ENCODE data around the gene ZNF506.

Gene ZNF506

DNA sequence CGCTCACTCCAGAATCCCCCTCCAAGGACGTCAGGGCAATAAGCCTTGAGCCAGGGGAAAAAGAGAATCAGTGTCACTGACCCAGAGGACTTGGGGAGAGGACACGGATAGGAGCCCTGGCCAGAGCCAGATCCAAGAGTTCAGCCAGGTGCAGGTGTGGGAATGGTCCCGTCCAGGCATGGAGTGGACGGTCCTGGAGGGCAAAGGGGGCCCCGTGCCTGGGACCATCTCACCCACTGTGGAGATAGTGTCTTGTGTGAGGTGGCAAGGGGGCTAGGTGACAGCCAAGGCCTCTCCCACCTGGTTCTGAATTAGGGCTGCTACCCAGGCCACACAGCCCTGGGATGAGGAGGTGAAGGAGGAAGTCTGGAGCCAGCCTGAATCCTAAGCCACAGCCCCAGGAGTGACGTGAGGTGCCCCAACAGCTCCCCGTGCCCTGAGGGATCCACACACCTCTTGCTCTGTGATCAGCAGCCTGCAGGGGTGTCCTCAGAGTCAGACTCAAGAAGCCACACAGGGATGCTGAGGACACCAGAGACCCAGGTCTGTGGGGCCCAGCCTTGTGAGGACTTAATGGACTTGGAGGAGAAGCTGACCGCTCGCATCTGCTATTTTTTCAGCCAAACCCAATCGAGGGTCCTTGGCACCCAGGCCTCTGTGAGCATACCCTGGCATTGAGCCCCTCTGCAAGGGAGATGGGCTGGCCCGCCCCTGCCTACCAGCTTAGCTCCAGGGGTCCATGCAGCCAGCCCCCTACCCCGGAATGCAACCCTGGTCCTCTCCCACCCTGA is 72.2 kb downstream of the ZNF506 start:
- no peak for TF ChIP-seq CTCF (conservative IDR thresholded peaks at IDR 0.05; ENCODE audit: low read depth, low read length)
- Histone ChIP-seq H4K20me1 (ENCODE audit: insufficient read depth) (no peaks in the 10 kb centered on the region), H3K4me3 (IDR thresholded peaks at IDR 0.05; ENCODE audit: insufficient read depth, low read depth, low read length) (no peak overlapping the region), H3K4me1 (ENCODE audit: low read depth, poor library complexity, severe bottlenecking) (no peaks in the 10 kb centered on the region), H2AFZ (ENCODE audit: low read depth) (no peak overlapping the region), H3K9ac (no peak overlapping the region), H3K79me2 (ENCODE audit: insufficient read depth, low read depth) (no peaks in the 10 kb centered on the region), H3K27me3 (ENCODE audit: insufficient read depth, low read depth) (no peaks in the 10 kb centered on the region), H3K4me2 (no peak overlapping the region), H3K27ac (no peak overlapping the region), H3K36me3 (ENCODE audit: insufficient read depth) (no peaks in the 10 kb centered on the region)

DNA sequence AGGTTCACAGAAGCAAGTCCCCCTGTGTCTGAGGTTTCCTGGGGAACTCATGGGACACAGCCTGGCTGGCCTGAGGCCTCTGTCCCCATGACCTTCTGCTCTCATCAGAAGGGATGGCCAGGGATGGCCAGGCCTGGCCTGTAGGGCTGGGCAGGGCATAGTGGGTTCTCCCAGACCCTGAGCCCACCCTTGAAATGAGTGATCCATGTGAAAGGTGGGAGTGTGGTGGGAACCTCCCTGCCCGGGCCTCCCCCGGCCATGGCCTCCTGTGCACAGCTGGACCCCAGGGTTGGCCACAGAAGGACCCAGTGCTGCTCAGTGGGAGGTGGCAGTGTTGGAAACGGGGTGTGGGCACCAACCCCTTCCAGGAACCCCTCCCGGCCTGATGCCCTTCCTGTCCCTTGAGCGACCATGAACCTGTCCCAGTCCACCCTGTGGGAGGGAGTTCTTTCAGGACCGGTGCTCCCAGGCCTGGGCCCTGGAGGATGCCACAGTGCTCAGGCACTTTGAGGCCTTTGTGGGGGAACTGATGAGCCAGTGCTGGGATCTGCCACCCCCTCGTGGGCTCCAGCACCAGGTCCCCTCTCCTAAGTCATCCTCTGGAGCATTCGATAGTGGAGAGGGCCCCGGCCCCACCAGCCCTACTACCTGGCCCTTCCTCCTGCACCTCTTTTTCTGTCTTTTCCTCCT is 73.2 kb downstream of the ZNF506 start:
- no peak for TF ChIP-seq CTCF (conservative IDR thresholded peaks at IDR 0.05; ENCODE audit: low read depth, low read length)
- no peak overlapping the region for H3K27ac ChIP-seq
- no peak overlapping the region for H3K4me3 ChIP-seq (IDR thresholded peaks at IDR 0.05; ENCODE audit: insufficient read depth, low read depth, low read length)
- H3K27me3 ChIP-seq (ENCODE audit: insufficient read depth, low read depth), result no peaks in the 10 kb centered on the region
- no peak overlapping the region for H3K4me2 ChIP-seq
- no peaks in the 10 kb centered on the region for H4K20me1 ChIP-seq (ENCODE audit: insufficient read depth)
- no peak overlapping the region for H3K9ac ChIP-seq
- no peaks in the 10 kb centered on the region for H3K79me2 ChIP-seq (ENCODE audit: insufficient read depth, low read depth)
- no peak overlapping the region for H2AFZ ChIP-seq (ENCODE audit: low read depth)
- no peaks in the 10 kb centered on the region for H3K4me1 ChIP-seq (ENCODE audit: low read depth, poor library complexity, severe bottlenecking)
- no peaks in the 10 kb centered on the region for H3K36me3 ChIP-seq (ENCODE audit: insufficient read depth)

DNA sequence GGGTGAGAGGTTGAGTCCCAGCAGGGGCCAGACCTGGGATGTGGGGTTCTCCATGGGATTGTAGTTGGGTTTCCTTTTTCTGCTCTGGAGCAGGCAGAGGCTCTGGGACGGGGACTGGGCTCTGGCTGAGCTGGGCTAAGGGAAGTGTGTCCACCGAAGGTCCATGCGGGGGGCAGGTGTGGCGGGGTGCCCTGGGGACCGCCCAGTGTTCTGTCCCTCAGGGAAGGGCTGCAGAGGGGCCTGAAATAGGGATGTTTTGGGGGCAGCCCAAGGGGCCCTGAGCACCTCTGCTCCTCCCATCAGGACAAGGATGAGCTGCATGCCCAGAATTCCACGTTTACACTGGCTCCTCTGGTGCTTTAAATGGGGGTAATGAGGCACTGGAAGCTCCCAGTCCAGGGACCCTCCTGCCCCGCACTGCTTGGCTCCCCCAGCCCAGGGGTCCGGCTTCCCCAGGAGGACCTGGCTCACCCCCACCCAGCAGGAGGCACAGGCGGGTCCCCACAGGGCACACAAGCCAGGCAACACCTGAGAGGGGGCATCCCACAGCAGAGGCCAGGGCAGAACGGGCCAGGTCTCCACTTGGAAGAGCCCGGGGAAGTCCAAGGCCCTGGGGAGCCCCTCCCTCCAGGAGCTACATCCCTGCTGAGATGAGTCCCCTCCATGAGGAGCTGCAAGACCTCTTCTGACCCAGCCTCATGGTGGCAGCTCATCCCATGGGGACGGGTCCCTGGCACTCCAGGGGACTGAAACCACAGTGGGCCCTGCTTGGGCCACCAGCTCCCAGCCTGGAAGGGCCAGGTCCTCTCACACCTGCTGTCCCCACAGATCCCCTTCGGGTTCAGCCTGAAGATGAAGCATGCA is 74.0 kb downstream of the ZNF506 start:
- no peak for TF ChIP-seq CTCF (conservative IDR thresholded peaks at IDR 0.05; ENCODE audit: low read depth, low read length)
- H3K4me2 ChIP-seq, result no peak overlapping the region
- no peak overlapping the region for H3K9ac ChIP-seq
- H4K20me1 ChIP-seq (ENCODE audit: insufficient read depth), result no peaks in the 10 kb centered on the region
- H2AFZ ChIP-seq (ENCODE audit: low read depth), result no peak overlapping the region
- H3K27ac ChIP-seq, result no peak overlapping the region
- no peaks in the 10 kb centered on the region for H3K36me3 ChIP-seq (ENCODE audit: insufficient read depth)
- no peaks in the 10 kb centered on the region for H3K4me1 ChIP-seq (ENCODE audit: low read depth, poor library complexity, severe bottlenecking)
- H3K27me3 ChIP-seq (ENCODE audit: insufficient read depth, low read depth), result no peaks in the 10 kb centered on the region
- no peak overlapping the region for H3K4me3 ChIP-seq (IDR thresholded peaks at IDR 0.05; ENCODE audit: insufficient read depth, low read depth, low read length)
- no peaks in the 10 kb centered on the region for H3K79me2 ChIP-seq (ENCODE audit: insufficient read depth, low read depth)

DNA sequence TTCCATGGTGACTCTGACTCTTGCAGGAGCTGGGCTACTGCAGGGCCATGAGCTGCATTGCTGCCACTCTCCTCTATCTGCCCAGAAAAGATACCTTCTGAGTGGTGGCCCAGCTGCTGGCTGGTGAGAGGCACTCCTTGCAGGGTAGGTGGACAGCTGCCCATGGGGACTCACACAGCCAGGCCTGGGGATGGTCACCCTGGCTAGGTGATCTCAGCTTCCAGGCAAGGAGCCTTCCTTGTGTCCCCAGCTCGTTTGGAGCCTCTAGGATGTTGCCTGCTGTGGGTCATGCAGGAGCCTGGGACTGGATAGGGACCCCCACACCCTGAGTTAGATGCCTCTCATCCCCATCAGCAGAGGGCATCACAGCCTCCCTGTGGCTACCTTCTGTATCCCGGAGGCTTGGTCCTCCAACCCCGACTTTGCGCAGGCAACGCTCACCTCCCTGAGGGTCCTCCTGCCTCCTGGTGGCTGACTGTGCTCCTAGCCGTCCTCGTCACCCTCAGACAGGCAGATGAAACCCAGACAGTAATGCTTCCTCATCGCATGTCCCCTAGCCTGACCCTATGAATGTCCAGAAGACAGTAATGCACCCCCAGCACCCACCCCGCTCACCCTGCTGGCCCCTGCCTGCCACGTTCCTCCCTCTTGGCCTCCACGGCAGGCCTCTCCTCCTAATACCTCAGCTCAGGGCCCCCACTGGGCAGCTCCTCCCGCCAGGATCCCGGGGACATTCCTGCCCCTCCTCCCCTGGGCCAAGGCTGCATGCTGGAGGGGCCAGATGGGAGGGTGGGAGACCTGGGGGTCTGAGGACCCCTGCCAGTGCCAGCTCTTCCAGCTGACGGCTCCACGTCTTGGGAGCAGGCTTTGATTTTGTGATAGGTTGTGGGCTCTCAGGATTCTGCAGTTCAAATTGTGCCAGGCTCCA is 75.0 kb downstream of the ZNF506 start:
- Histone ChIP-seq H4K20me1 (ENCODE audit: insufficient read depth) (no peaks in the 10 kb centered on the region), H3K9ac (no peak overlapping the region), H3K4me2 (no peak overlapping the region), H3K4me1 (ENCODE audit: low read depth, poor library complexity, severe bottlenecking) (no peaks in the 10 kb centered on the region), H3K27me3 (ENCODE audit: insufficient read depth, low read depth) (no peaks in the 10 kb centered on the region), H3K27ac (no peak overlapping the region), H3K4me3 (IDR thresholded peaks at IDR 0.05; ENCODE audit: insufficient read depth, low read depth, low read length) (no peak overlapping the region), H3K36me3 (ENCODE audit: insufficient read depth) (no peaks in the 10 kb centered on the region), H2AFZ (ENCODE audit: low read depth) (no peak overlapping the region), H3K79me2 (ENCODE audit: insufficient read depth, low read depth) (no peaks in the 10 kb centered on the region)
- no peak for TF ChIP-seq CTCF (conservative IDR thresholded peaks at IDR 0.05; ENCODE audit: low read depth, low read length)

Data from KMS-11 (cell line).